Activated CD4-positive, alpha-beta T cell treated with anti-CD3 and anti-CD28 coated beads, Interleukin-2, Interleukin-4, amounts not matched to agents 100 ng/mL and 50 ng/mL, durations not matched to agents 16 hours and 8 hours (primary cell): ENCODE results near the gene SRGAP2C.
"Not testable (repeated sequence)": the region's sequence is repeated elsewhere in the genome, so short reads cannot be mapped to it uniquely, and the experiment has no call there.

Experiments
- DNase-seq: peaks from one replicate; pipeline ENCODE4 v3.0.0-alpha.2; 2020; ENCODE audit warnings: low spot score

The SRGAP2C gene

DNA sequence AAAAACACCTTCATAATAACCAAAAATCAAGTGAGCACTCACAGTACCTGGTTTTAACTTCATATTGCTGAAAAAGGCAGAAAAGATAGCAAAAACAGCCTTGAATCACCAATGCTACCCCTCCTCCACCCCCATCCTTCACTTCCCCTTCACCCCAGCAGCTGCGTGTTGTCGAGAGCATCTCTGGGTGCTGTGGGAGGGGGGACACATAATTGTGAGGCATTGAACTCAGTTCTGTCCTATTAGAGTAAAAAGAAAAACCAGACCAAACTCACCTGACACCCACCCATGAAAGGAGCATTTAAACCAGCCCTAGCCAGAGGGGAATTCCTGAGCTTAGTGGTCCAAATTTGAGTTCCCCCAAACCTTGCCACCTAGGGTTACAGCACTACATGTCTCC is 248.7 kb downstream of the SRGAP2C start:
- DNase-seq, result not testable (repeated sequence)

DNA sequence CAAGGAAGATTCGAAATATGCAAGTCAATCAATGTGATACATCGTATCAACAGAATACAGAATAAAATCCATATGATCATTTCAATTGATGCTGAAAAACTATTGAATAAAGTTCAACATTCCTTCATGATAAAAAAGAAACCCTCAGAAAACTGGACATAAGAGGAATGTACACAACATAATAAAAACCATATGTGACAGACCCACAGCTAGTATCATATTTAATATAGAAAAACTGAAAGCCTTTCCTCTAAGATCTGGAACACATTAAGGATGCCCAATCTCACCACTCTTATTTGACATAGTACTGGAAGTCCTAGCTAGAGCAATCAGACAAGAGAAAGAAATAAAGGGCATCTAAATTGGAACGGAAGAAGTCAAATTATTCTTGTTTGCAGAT is 254.1 kb downstream of the SRGAP2C start:
- DNase-seq, result not testable (repeated sequence)

DNA sequence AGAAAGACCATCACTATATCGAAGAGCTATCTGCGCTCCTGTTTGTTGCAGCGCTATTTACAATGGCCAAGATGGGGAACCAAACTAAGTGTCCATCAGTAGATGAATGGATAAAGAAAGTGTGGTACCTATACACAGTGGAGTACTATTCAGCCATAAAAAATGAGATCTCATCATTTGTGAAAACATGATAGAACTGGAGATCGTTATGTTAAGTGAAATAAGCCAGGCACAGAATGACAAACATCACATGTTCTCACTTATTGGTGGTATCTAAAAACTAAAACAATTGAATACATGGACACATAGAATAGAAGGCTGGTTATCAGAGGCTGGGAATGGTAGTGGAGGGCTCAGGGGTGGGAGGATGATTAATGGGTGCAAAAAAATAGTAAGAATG is 256.2 kb downstream of the SRGAP2C start:
- DNase-seq, result no peak
